Suprapubic skin (tissue), 4 donors: Measurements from ENCODE around the gene ZNF362. TPM values are rescaled to one million over a fixed set of nuclear protein-coding genes. Genes with fewer than 3 reads are reported as not detected.

Experiments used
- DNase-seq, 2 donors: peaks; one replicate each; pipeline ENCODE4 v3.0.0-alpha.2; 2019; ENCODE audit warnings: low spot score in 2 of 2
- H3K27ac ChIP-seq: fragments of 200-600 bp; sonication (generic); one replicate; pipeline ENCODE4 v1.5.1; 2019
- H3K27me3 ChIP-seq: fragments of 200-600 bp; sonication (generic); one replicate; pipeline ENCODE4 v1.5.1; 2019
- H3K36me3 ChIP-seq: fragments of 200-600 bp; sonication (generic); one replicate; pipeline ENCODE4 v1.5.1; 2019
- H3K4me1 ChIP-seq: fragments of 200-600 bp; sonication (generic); one replicate; pipeline ENCODE4 v1.5.1; 2019
- H3K4me3 ChIP-seq: fragments of 200-600 bp; sonication (generic); one replicate; pipeline ENCODE4 v1.5.1; 2019; ENCODE audit warnings: mild to moderate bottlenecking
- H3K9me3 ChIP-seq: fragments of 200-600 bp; sonication (generic); one replicate; pipeline ENCODE4 v1.5.1; 2019
- CTCF ChIP-seq, 2 donors: fragments of 200-600 bp in 1 of 2; fragments of 450-650 bp in 1 of 2; sonication (generic) in 1 of 2; IDR thresholded peaks; one replicate each; pipeline ENCODE4 v1.5.1; 2016 to 2019; ENCODE audit warnings: antibody characterized with exemption in 2 of 2, mild to moderate bottlenecking in 1 of 2, moderate library complexity in 1 of 2
- EP300 ChIP-seq: sonication (generic); formaldehyde crosslinking; IDR thresholded peaks from one replicate; pipeline ENCODE4 v1.6.1; 2017; ENCODE audit warnings: antibody characterized with exemption
- POLR2A ChIP-seq, 2 donors: fragments of 450-650 bp; IDR thresholded peaks; one replicate each; pipeline ENCODE4 v1.6.1; 2017; ENCODE audit warnings: antibody characterized with exemption in 2 of 2, mild to moderate bottlenecking in 2 of 2, moderate library complexity in 2 of 2
- POLR2AphosphoS5 ChIP-seq, 3 donors: sonication (generic); formaldehyde crosslinking; IDR thresholded peaks; one replicate each; pipeline ENCODE4 v1.6.1; 2017; ENCODE audit warnings: antibody characterized with exemption in 3 of 3
- WGBS: methylation state at CpG from one replicate; pipeline ENCODE4 v1.1.5; 2018; 5-methylcytosine and 5-hydroxymethylcytosine counted together
- total RNA-seq, 4 donors: library from RNA; depleted of rRNA; stranded (reverse); fragments of >200 nt; gene quantifications; one replicate each; pipeline ENCODE4 v1.1.0, GENCODE V29; 2016

Gene ZNF362
- total RNA-seq, 4 donors from 2014 or later: 18.7 to 23.9 (median 21.9) TPM

DNA sequence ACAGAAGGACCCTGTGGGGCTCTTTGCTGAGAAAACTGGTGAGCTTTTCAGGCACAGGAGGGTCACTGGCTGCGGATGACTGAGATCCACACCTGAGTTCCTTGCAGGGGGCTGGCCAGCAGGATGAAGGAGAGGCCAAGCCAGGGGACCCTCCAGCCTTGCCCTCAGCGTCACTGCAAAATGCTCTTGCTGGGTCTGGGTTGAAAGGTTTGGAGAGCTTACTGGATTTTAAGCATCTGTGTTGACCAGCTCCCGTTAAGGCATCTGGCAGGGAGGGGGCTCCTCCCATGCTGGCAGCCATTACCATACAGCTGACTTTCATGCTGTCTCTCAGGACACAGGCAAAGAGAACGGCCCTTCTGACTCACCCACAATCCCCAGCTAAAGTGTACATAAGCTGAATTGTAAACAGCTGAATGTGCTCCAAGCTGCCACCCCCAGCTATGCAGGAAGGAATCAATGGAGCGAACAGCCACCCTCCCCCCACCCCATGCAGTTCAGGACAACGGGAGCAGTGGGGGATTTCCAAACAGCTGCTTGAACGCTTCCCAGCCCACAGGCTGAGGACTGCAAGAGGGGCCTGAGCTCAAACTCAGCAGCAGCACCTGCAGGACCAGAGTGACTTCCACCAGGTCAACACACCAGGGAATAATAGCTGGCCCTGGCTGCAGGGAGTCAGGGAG, 85.9 kb downstream of the ZNF362 start:
- TF ChIP-seq EP300: no peak
- no peak for TF ChIP-seq POLR2AphosphoS5 (IDR thresholded peaks at IDR 0.05)
- no peak for TF ChIP-seq POLR2A (IDR thresholded peaks at IDR 0.05)
- TF ChIP-seq CTCF (IDR thresholded peaks at IDR 0.05): no peak
- 0% methylated on average over 1 of the region's 7 CpGs for WGBS
- H3K4me1 ChIP-seq: peaks cover 100% of the 10 kb centered on the region
- peak overlapping the region; percentile 84 for H3K27ac ChIP-seq
- no peaks in the 10 kb centered on the region for H3K27me3 ChIP-seq
- peak overlapping the region; percentile 30 for H3K4me3 ChIP-seq
- no peaks in the 10 kb centered on the region for H3K9me3 ChIP-seq
- no peaks in the 10 kb centered on the region for H3K36me3 ChIP-seq
- DNase-seq: peak in 1 of 2 donors; percentile 88

DNA sequence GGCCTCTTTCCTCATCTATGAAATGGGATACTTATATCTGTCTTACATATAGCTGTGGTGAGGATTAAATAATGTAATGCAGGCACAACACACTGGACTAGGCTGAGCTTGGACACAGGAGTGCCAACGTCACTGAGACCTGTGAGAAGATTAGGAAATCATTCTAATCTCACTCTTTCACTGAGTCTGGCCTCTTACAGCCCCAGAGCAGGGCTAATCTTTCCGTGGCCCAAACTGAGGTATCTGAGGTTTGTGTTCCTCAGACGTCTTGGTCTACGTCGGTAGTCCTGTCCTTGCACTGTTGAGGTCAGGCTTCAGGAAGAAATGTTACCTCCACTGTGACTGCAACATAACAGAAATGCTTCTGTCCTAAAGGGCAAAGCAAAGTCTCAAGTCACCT, 87.2 kb downstream of the ZNF362 start:
- WGBS: 55% methylated on average over 5 of the region's 5 CpGs
- Histone ChIP-seq H3K9me3 (no peaks in the 10 kb centered on the region), H3K27ac (peak overlapping the region; percentile 26), H3K27me3 (no peaks in the 10 kb centered on the region), H3K36me3 (no peaks in the 10 kb centered on the region), H3K4me1 (peaks cover 100% of the 10 kb centered on the region), H3K4me3 (no peak overlapping the region)
- TF ChIP-seq POLR2A (IDR thresholded peaks at IDR 0.05): no peak
- TF ChIP-seq POLR2AphosphoS5 (IDR thresholded peaks at IDR 0.05): no peak
- TF ChIP-seq EP300: no peak
- no peak for TF ChIP-seq CTCF (IDR thresholded peaks at IDR 0.05)
- DNase-seq: no peak

- Histone ChIP-seq H3K4me1 (peaks cover 88% of the 10 kb centered on the region), H3K27ac (peak overlapping the region; percentile 52), H3K9me3 (no peaks in the 10 kb centered on the region), H3K36me3 (no peaks in the 10 kb centered on the region), H3K4me3 (peak overlapping the region; percentile 79), H3K27me3 (no peaks in the 10 kb centered on the region)
- WGBS: 24% methylated on average over 2 of the region's 2 CpGs
- TF ChIP-seq EP300 (no peak), CTCF (IDR thresholded peaks at IDR 0.05) (no peak), POLR2AphosphoS5 (IDR thresholded peaks at IDR 0.05) (no peak), POLR2A (IDR thresholded peaks at IDR 0.05) (no peak)
- no peak for DNase-seq
Measured at GRCh38 chr1:33344896-33345560, 88.7 kb downstream of the ZNF362 start.

DNA sequence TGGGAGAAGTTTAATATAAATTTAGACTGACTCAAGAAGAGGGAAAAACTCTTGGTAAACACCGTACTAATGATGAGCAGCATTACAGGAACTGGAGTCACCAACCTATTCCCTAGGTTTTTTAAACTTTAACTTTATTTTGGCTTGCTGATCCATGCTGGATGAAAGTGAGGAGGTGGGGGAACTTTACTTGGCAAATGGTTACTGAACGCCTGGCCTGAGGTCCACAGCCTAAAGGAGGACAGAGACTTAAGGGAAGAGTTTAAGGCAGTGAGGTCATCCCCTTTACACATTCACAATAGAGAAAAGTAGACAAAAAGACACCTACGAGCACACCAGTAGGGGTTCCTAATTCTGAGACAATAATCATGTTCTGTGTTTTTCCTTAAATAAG, 90.2 kb downstream of the ZNF362 start:
- TF ChIP-seq POLR2A (IDR thresholded peaks at IDR 0.05) (no peak), CTCF (IDR thresholded peaks at IDR 0.05) (no peak), EP300 (no peak), POLR2AphosphoS5 (IDR thresholded peaks at IDR 0.05) (no peak)
- Histone ChIP-seq H3K27ac (peak overlapping the region; percentile 94), H3K4me1 (peaks cover 84% of the 10 kb centered on the region), H3K9me3 (no peaks in the 10 kb centered on the region), H3K4me3 (peak overlapping the region; percentile 79), H3K27me3 (no peaks in the 10 kb centered on the region), H3K36me3 (no peaks in the 10 kb centered on the region)
- no peak for DNase-seq
- 35% methylated on average over 3 of the region's 3 CpGs for WGBS

- no peak for DNase-seq
- Histone ChIP-seq H3K27me3 (no peaks in the 10 kb centered on the region), H3K4me1 (peaks cover 78% of the 10 kb centered on the region), H3K9me3 (no peaks in the 10 kb centered on the region), H3K27ac (peak overlapping the region; percentile 94), H3K36me3 (no peaks in the 10 kb centered on the region), H3K4me3 (peak overlapping the region; percentile 79)
- no peak for TF ChIP-seq EP300
- peak in 2 of 3 donors; percentile 33 to 48 for TF ChIP-seq POLR2AphosphoS5 (IDR thresholded peaks at IDR 0.05)
- WGBS: 15% methylated on average over 2 of the region's 2 CpGs
Measured at GRCh38 chr1:33346927-33347649, 90.8 kb downstream of the ZNF362 start.
